Natural killer cell (primary cell): ENCODE measurements around the gene SPDYE5. TPM values are rescaled to one million over a fixed set of nuclear protein-coding genes. Genes with fewer than 3 reads are reported as not detected.
A peak's percentile ranks its signal among the peaks of the same experiment; 100 is the strongest.
"Not testable (repeated sequence)": the region's sequence is repeated elsewhere in the genome, so short reads cannot be mapped to it uniquely, and the experiment has no call there.

ENCODE experiments used
- ATAC-seq, 3 donors: fragments of 150-1000 bp in 2 of 3; fragments of 200-7000 bp in 1 of 3; cut with Tn5 transposase; 1 replicate in 1 of 3; 2 replicates in 2 of 3; pipeline ENCODE4 v1.10.0; 2021; ENCODE audit warnings: mild to moderate bottlenecking in 2 of 3, moderate library complexity in 2 of 3
- DNase-seq, 2 donors: peaks; one replicate each; pipeline versions ENCODE4 v3.0.0 to v3.0.0-alpha.2; 2013 to 2021; ENCODE audit warnings: mixed read lengths in 1 of 2
- H3K27ac ChIP-seq: one replicate; pipeline ENCODE4 v1.5.1; 2013; ENCODE audit warnings: mild to moderate bottlenecking, low read length
- H3K27me3 ChIP-seq: one replicate; pipeline ENCODE4 v1.6.1; 2013; ENCODE audit warnings: low read length; ENCODE audit not compliant: control insufficient read depth, insufficient read depth
- H3K36me3 ChIP-seq: one replicate; pipeline ENCODE4 v1.6.1; 2013; ENCODE audit warnings: low read length; ENCODE audit not compliant: control insufficient read depth, insufficient read depth
- H3K4me1 ChIP-seq: one replicate; pipeline ENCODE4 v1.6.1; 2013; ENCODE audit warnings: low read length; ENCODE audit not compliant: control insufficient read depth, insufficient read depth
- H3K4me3 ChIP-seq: one replicate; pipeline ENCODE4 v1.5.1; 2013; ENCODE audit warnings: low read length
- H3K9me3 ChIP-seq: one replicate; pipeline ENCODE4 v1.6.1; 2013; ENCODE audit warnings: low read length; ENCODE audit not compliant: control insufficient read depth, insufficient read depth
- H3K27ac Mint-ChIP-seq, 2 donors: one replicate each; pipeline ENCODE4 v1.8.0; 2022; ENCODE audit warnings: mild to moderate bottlenecking in 2 of 2, mixed read lengths in 2 of 2, moderate library complexity in 1 of 2
- H3K27me3 Mint-ChIP-seq, 2 donors: one replicate each; pipeline ENCODE4 v1.8.0; 2022; ENCODE audit warnings: low read depth in 2 of 2, mixed read lengths in 2 of 2
- H3K36me3 Mint-ChIP-seq: one replicate; pipeline ENCODE4 v1.8.0; 2022; ENCODE audit warnings: mixed read lengths
- H3K4me1 Mint-ChIP-seq, 2 donors: one replicate each; pipeline ENCODE4 v1.8.0; 2022; ENCODE audit warnings: mixed read lengths in 2 of 2
- H3K4me3 Mint-ChIP-seq: one replicate; pipeline ENCODE4 v1.8.0; 2022; ENCODE audit warnings: mild to moderate bottlenecking, moderate library complexity, mixed read lengths
- H3K9me3 Mint-ChIP-seq, 2 donors: one replicate each; pipeline ENCODE4 v1.8.0; 2022; ENCODE audit warnings: mixed read lengths in 2 of 2
- WGBS: methylation state at CpG from one replicate; pipeline ENCODE4 v1.1.7; 2013; ENCODE audit warnings: missing lambda C conversion rate; ENCODE audit not compliant: insufficient coverage; 5-methylcytosine and 5-hydroxymethylcytosine counted together
- intact Hi-C: fragments of 100-400 bp; cut with micrococcal nuclease; formaldehyde crosslinking; loops from one replicate; pipeline ENCODE4 v1.14.2; 2022
- total RNA-seq, 4 donors: library from RNA; stranded (reverse); fragments of 120-200 nt in 1 of 4; gene quantifications; one replicate each; pipeline versions ENCODE4 v1.2.3 to v1.2.4, GENCODE V29; 2013 to 2022
- TF ChIP-seq, protein P1 (sequence below): fragments of 200-600 bp; IDR thresholded peaks from one replicate; pipeline ENCODE4 v1.8.0; 2022; ENCODE audit warnings: antibody characterized with exemption

SPDYE5 gene
- total RNA-seq, 3 donors from 2014 or later (not counting 1 experiment from before 2014, with no cell fraction given): 0.09 TPM; not detected in 2

DNA sequence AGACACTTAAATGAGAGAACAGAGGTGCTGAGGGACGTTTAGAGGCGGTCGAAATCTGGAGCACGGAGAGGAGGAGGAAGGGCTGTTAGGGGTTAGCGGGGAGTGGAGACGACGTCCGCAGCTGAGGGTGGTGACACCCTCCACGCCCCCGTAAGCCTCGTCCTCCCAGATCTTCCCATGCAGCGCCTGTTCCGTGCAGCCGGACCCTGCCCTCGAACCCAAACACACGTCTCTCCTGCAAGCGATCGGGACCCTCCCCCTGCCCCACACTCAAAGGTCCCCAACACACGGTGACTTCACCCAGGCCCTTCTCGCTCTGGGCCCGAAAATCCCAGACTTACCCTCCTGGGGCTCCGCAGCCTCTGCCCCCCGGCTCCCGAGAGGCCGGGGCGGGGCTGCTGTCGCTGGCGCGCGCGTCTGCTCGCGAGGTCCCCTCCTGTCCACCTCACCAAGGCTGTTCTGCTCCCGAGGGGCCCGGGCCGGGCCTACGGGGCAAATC lies 35.2 kb downstream of the SPDYE5 start:
- under 1% methylated on average over 37 of the region's 37 CpGs for WGBS
- H3K27ac Mint-ChIP-seq: peak overlapping the region; percentile 78 to 87
- ATAC-seq, H3K9me3 ChIP-seq, H3K9me3 Mint-ChIP-seq, intact Hi-C loops, H3K27me3 ChIP-seq, H3K27me3 Mint-ChIP-seq: not testable (repeated sequence)
- peaks cover 16% of the 10 kb centered on the region for H3K36me3 Mint-ChIP-seq
- DNase-seq: peak in 1 of 2 donors; percentile 23
- Histone ChIP-seq H3K36me3 (peaks cover 15% of the 10 kb centered on the region), H3K4me3 (peak overlapping the region; percentile 55), H3K27ac (peak overlapping the region; percentile 43), H3K4me1 (peaks cover 22% of the 10 kb centered on the region)
- H3K4me1 Mint-ChIP-seq: peaks cover 30 to 33% of the 10 kb centered on the region in 2 donors
- peak overlapping the region; percentile 92 for H3K4me3 Mint-ChIP-seq

DNA sequence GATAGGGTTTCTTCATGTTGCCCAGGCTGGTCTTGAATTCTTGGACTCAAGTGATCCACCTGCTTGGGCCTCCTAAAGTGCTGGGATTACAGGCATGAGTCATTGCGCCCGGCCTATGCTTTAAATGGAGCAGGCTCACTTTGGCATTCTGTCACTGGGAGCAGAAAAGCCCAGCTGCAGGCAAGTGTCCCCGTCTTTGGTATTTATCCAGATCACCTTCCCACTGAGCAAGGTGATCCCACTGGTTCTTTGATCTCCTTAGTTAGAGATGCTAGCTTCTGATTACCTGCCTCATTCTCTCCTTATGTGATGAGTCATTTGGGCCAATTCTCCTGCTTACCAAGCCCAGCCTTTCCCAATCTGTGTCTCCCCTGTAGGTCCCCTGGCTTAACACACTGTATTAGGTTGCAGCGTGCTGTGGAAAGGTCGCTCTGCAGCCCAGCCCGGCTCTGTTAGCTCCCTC lies 39.3 kb downstream of the SPDYE5 start:
- Histone ChIP-seq H3K9me3 (no peaks in the 10 kb centered on the region), H3K27ac (no peak overlapping the region), H3K36me3 (peaks cover 2% of the 10 kb centered on the region), H3K27me3 (no peaks in the 10 kb centered on the region), H3K4me1 (peaks cover 16% of the 10 kb centered on the region), H3K4me3 (no peak overlapping the region)
- Mint-ChIP-seq H3K9me3 (no peaks in the 10 kb centered on the region), H3K36me3 (no peaks in the 10 kb centered on the region), H3K4me1 (peaks cover 11 to 17% of the 10 kb centered on the region in 2 donors), H3K27me3 (no peaks in the 10 kb centered on the region), H3K27ac (no peak overlapping the region), H3K4me3 (no peak overlapping the region)
- no peak for ATAC-seq
- 93% methylated on average over 6 of the region's 6 CpGs for WGBS
- TF ChIP-seq, protein P1, sequence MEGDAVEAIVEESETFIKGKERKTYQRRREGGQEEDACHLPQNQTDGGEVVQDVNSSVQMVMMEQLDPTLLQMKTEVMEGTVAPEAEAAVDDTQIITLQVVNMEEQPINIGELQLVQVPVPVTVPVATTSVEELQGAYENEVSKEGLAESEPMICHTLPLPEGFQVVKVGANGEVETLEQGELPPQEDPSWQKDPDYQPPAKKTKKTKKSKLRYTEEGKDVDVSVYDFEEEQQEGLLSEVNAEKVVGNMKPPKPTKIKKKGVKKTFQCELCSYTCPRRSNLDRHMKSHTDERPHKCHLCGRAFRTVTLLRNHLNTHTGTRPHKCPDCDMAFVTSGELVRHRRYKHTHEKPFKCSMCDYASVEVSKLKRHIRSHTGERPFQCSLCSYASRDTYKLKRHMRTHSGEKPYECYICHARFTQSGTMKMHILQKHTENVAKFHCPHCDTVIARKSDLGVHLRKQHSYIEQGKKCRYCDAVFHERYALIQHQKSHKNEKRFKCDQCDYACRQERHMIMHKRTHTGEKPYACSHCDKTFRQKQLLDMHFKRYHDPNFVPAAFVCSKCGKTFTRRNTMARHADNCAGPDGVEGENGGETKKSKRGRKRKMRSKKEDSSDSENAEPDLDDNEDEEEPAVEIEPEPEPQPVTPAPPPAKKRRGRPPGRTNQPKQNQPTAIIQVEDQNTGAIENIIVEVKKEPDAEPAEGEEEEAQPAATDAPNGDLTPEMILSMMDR: no peak
- DNase-seq: no peak
- intact Hi-C loops: no loop called here

DNA sequence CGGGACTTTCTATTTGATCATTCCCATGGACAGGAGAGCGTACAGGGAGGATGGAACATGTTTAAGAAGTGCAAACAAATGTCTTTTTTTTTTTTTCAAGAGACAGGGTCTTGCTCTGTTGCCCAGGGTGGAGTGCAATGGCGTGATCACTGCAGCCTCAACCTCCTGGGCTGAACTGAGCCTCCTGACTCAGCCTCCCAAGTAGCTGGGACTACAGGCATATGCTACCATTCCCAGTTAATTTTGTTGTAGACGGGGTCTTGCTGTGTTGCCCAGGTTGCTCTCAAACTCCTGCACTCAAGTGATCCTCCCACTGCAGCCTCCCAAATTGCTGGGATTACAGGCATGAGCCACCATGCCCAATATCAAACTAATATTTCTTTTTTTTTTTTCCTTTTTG lies 40.5 kb downstream of the SPDYE5 start:
- 92% methylated on average over 4 of the region's 4 CpGs for WGBS
- H3K9me3 Mint-ChIP-seq: no peaks in the 10 kb centered on the region
- H3K36me3 Mint-ChIP-seq: no peaks in the 10 kb centered on the region
- H3K27ac ChIP-seq: no peak overlapping the region
- H3K4me1 ChIP-seq: peaks cover 6% of the 10 kb centered on the region
- H3K4me3 Mint-ChIP-seq: no peak overlapping the region
- H3K27me3 ChIP-seq: no peaks in the 10 kb centered on the region
- H3K4me3 ChIP-seq: no peak overlapping the region
- H3K4me1 Mint-ChIP-seq: peaks cover 0 to 6% of the 10 kb centered on the region in 2 donors
- no peak for DNase-seq
- H3K36me3 ChIP-seq: peaks cover 11% of the 10 kb centered on the region
- intact Hi-C loops: no loop called here
- H3K27me3 Mint-ChIP-seq: no peaks in the 10 kb centered on the region
- H3K9me3 ChIP-seq: no peaks in the 10 kb centered on the region
- TF ChIP-seq, protein P1: no peak
- ATAC-seq: no peak
- no peak overlapping the region for H3K27ac Mint-ChIP-seq

DNA sequence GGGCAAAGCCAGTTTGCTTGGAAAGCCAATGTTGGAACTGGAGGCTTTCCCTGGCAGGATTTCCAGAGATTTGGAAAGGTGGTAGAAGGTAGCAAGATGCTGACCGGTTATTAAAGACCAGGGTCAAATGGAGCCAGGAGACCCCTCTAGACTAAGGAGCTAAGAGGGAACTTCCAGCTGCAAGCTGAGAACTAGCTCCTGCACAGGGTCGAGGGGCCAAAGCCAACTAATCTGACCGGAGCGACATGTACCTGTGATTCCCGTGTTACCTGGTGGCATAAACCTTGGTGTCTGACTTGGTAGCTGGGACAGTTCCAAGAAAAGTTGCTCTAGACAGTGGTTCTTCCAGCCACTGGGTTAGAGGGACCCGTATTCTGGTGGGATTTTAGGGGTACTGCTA lies 41.8 kb downstream of the SPDYE5 start:
- Histone ChIP-seq H3K4me3 (no peak overlapping the region), H3K27ac (no peak overlapping the region), H3K4me1 (no peaks in the 10 kb centered on the region), H3K36me3 (peaks cover 15% of the 10 kb centered on the region), H3K27me3 (no peaks in the 10 kb centered on the region), H3K9me3 (no peaks in the 10 kb centered on the region)
- Mint-ChIP-seq H3K4me1 (no peaks in the 10 kb centered on the region), H3K27ac (no peak overlapping the region), H3K9me3 (no peaks in the 10 kb centered on the region), H3K27me3 (no peaks in the 10 kb centered on the region), H3K36me3 (no peaks in the 10 kb centered on the region), H3K4me3 (no peak overlapping the region)
- 96% methylated on average over 5 of the region's 6 CpGs for WGBS
- no peak for DNase-seq
- no peak for ATAC-seq
- TF ChIP-seq, protein P1: no peak
- intact Hi-C loops: no loop called here
